Choroid plexus epithelial cell (primary cell): ENCODE data around the gene HSD17B3.

Experiments
- DNase-seq: peaks from one replicate; pipeline ENCODE4 v3.0.0-alpha.2; 2010; ENCODE audit warnings: low read depth
- H3K4me3 ChIP-seq: 2 replicates; pipeline ENCODE4 v1.5.1; 2011; ENCODE audit warnings: low read depth, mild to moderate bottlenecking, control low read depth, low read length, moderate library complexity
- TF ChIP-seq, protein P1 (sequence below): conservative IDR thresholded peaks from 2 replicates; pipeline ENCODE4 v1.5.1; 2011; ENCODE audit warnings: low read depth, mild to moderate bottlenecking, control low read depth, inconsistent platforms, low read length, moderate library complexity

HSD17B3 gene

DNA sequence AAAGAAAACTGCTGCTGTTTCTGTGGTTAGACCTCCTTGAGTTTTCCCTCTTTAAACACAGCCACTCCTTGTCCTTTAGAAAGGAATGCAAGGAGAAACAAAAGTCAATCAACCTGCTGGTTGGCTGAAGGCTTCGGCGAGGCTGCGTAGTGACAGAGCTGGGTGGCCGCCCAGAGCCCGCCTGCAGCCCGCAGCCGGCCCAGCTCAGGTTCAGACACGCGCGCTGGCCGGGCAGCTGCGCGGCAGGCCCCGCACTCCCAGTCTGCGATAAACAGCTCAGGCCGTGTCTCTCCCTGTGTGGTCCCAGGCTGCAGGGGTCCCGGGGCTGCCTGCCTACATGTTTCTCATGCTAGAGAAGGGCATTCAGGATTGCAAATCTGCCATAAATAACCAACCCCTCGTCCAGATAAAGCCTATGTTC lies 115.4 kb downstream of the HSD17B3 start:
- DNase-seq = peak; percentile 31
- TF ChIP-seq, protein P1, sequence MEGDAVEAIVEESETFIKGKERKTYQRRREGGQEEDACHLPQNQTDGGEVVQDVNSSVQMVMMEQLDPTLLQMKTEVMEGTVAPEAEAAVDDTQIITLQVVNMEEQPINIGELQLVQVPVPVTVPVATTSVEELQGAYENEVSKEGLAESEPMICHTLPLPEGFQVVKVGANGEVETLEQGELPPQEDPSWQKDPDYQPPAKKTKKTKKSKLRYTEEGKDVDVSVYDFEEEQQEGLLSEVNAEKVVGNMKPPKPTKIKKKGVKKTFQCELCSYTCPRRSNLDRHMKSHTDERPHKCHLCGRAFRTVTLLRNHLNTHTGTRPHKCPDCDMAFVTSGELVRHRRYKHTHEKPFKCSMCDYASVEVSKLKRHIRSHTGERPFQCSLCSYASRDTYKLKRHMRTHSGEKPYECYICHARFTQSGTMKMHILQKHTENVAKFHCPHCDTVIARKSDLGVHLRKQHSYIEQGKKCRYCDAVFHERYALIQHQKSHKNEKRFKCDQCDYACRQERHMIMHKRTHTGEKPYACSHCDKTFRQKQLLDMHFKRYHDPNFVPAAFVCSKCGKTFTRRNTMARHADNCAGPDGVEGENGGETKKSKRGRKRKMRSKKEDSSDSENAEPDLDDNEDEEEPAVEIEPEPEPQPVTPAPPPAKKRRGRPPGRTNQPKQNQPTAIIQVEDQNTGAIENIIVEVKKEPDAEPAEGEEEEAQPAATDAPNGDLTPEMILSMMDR = no peak
- H3K4me3 ChIP-seq = no peak overlapping the region

DNA sequence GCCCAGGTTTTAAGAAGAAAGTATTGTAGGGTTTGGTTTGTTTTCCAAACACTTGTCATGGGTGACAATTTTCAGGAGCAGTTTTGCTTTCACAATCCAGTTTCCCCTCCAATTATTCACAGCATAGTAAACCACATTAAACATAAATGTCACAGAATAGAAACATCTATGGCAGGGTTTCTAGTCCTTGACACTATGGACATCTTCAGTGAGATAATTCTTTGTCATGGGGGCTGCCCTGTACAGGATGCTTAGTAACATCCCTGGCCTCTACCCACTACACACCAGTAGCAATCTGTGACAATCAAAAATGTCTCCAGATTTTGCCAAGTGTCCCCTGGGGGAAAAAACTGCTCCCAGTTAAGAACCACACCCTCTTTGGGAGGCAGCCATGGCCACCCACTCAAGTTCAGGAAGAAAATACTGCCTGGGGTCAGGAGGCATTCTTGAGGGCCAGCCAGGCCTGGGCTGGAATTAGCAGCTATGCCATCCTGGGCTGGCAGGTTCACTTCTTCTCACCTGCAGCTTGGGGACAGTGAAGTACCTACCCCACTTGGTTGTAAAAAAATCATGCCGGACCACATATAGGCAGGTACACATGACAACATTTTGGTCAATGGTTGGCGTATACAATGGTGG lies 116.3 kb downstream of the HSD17B3 start:
- TF ChIP-seq, protein P1 = no peak
- no peak overlapping the region for H3K4me3 ChIP-seq

More for the DNA sequence above, 116.3 kb downstream of the HSD17B3 start:
- DNase-seq = no peak
